SK-N-SH (cell line): ENCODE measurements around the gene LCN2. TPM values are rescaled to one million over a fixed set of nuclear protein-coding genes. Genes with fewer than 3 reads are reported as not detected.

ENCODE experiments used
- CTCF ChIA-PET: fragments of 300-600, 350-600 bp; formaldehyde crosslinking; extraction: SDS; loops from one replicate; lab custom pipeline; 2021; lab: Yijun Ruan, JAX
- POLR2A ChIA-PET: fragments of 350-600 bp; sonication (Branson Sonifier 250); formaldehyde crosslinking; extraction: SDS; loops from one replicate; lab custom pipeline; 2020; ENCODE audit warnings: antibody characterized with exemption, inconsistent platforms; lab: Yijun Ruan, JAX
- DNase-seq: peaks from one replicate; pipeline ENCODE4 v3.0.0; 2012
- H2AFZ ChIP-seq: fragments of 200-600 bp; sonication (generic); 2 replicates; pipeline ENCODE4 v1.8.1; 2016; ENCODE audit warnings: antibody characterized with exemption, mild to moderate bottlenecking, low read depth
- H3F3A ChIP-seq: fragments of 200-600 bp; sonication (generic); replicated peaks from 2 replicates; pipeline ENCODE3; 2016; ENCODE audit warnings: antibody characterized with exemption, mild to moderate bottlenecking; ENCODE audit not compliant: insufficient read depth
- H3K27ac ChIP-seq, 2 experiments: fragments of 200-500 bp in 1 of 2; fragments of 200-600 bp in 1 of 2; sonication (Bioruptor generic) in 1 of 2; sonication (generic), shearing (Covaris generic) in 1 of 2; 2 replicates each; pipeline versions ENCODE4 v1.5.1 to v1.6.1; 2014 to 2016; ENCODE audit warnings: low read depth in 2 of 2, inconsistent platforms in 1 of 2, low read length in 1 of 2, mild to moderate bottlenecking in 1 of 2, mixed read lengths in 1 of 2
- H3K27me3 ChIP-seq: fragments of 200-600 bp; sonication (generic), shearing (Covaris generic); 2 replicates; pipeline ENCODE4 v1.6.1; 2016; ENCODE audit warnings: mixed run types; ENCODE audit not compliant: insufficient read depth
- H3K36me3 ChIP-seq, 2 experiments: fragments of 200-500 bp in 1 of 2; fragments of 200-600 bp in 1 of 2; sonication (Bioruptor generic) in 1 of 2; sonication (generic) in 1 of 2; replicated peaks in 1 of 2; 2 replicates each; pipeline versions ENCODE3 to v1.5.1; 2014 to 2016; ENCODE audit warnings: low read length in 1 of 2, mild to moderate bottlenecking in 1 of 2; ENCODE audit not compliant: insufficient read depth in 2 of 2, control insufficient read depth in 1 of 2
- H3K4me1 ChIP-seq, 2 experiments: fragments of 200-500 bp in 1 of 2; fragments of 200-600 bp in 1 of 2; sonication (Bioruptor generic) in 1 of 2; sonication (generic), shearing (Covaris generic) in 1 of 2; 2 replicates each; pipeline versions ENCODE4 v1.5.1 to v1.6.1; 2014 to 2016; ENCODE audit warnings: low read depth in 1 of 2, low read length in 1 of 2, mixed run types in 1 of 2; ENCODE audit not compliant: insufficient read depth in 2 of 2, control insufficient read depth in 1 of 2
- H3K4me2 ChIP-seq: fragments of 200-600 bp; sonication (generic), shearing (Covaris generic); 2 replicates; pipeline ENCODE4 v1.6.1; 2017; ENCODE audit warnings: mixed run types
- H3K4me3 ChIP-seq, 2 experiments: fragments of 200-500 bp in 1 of 2; fragments of 200-600 bp in 1 of 2; sonication (Bioruptor generic) in 1 of 2; sonication (generic), shearing (Covaris generic) in 1 of 2; 2 replicates each; pipeline versions ENCODE4 v1.5.1 to v1.8.1; 2014 to 2016; ENCODE audit warnings: low read depth in 2 of 2, inconsistent platforms in 1 of 2, low read length in 1 of 2, mild to moderate bottlenecking in 1 of 2, mixed read lengths in 1 of 2, moderate library complexity in 1 of 2
- H3K79me2 ChIP-seq: fragments of 200-600 bp; sonication (generic); 2 replicates; pipeline ENCODE4 v1.8.1; 2017; ENCODE audit warnings: mild to moderate bottlenecking; ENCODE audit not compliant: insufficient read depth
- H3K9ac ChIP-seq: fragments of 200-600 bp; sonication (generic); 2 replicates; pipeline ENCODE4 v1.6.1; 2017; ENCODE audit warnings: mixed run types
- H3K9me2 ChIP-seq: fragments of 200-600 bp; sonication (generic); 2 replicates; pipeline ENCODE4 v1.6.1; 2017; ENCODE audit warnings: mixed run types
- H3K9me3 ChIP-seq: fragments of 200-600 bp; sonication (generic); 2 replicates; pipeline ENCODE4 v1.6.1; 2017; ENCODE audit warnings: mixed run types, mild to moderate bottlenecking, moderate library complexity
- H4K20me1 ChIP-seq: fragments of 200-600 bp; sonication (generic); 2 replicates; pipeline ENCODE4 v1.6.1; 2017; ENCODE audit warnings: mild to moderate bottlenecking, mixed run types; ENCODE audit not compliant: insufficient read depth
- ELF1 ChIP-seq: IDR thresholded peaks from 2 replicates; pipeline ENCODE4 v1.4.0; 2012
- FOSL2 ChIP-seq: IDR thresholded peaks from 2 replicates; pipeline ENCODE4 v1.4.0; 2012; ENCODE audit warnings: low read depth, mild to moderate bottlenecking, moderate library complexity, borderline replicate concordance
- FOXM1 ChIP-seq: IDR thresholded peaks from 2 replicates; pipeline ENCODE4 v1.4.0; 2012; ENCODE audit warnings: low read depth, mild to moderate bottlenecking
- GATA2 ChIP-seq: sonication (generic); formaldehyde crosslinking; IDR thresholded peaks from 2 replicates; pipeline ENCODE4 v1.5.0; 2020; ENCODE audit warnings: mild to moderate bottlenecking, missing genetic modification reagents
- MXI1 ChIP-seq: IDR thresholded peaks from 2 replicates; pipeline ENCODE4 v1.6.1; 2012; ENCODE audit warnings: mild to moderate bottlenecking, low read depth, low read length, improper control_type of control experiment
- NRF1 ChIP-seq: IDR thresholded peaks from 2 replicates; pipeline ENCODE4 v1.6.1; 2012; ENCODE audit warnings: low read depth, mild to moderate bottlenecking, low read length
- POLR2AphosphoS5 ChIP-seq: IDR thresholded peaks from 2 replicates; pipeline ENCODE4 v1.6.1; 2012; ENCODE audit warnings: low read depth, low read length
- RCOR1 ChIP-seq: fragments of 150-350 bp; IDR thresholded peaks from 2 replicates; pipeline ENCODE4 v1.6.1; 2017; ENCODE audit warnings: antibody characterized with exemption, low read length
- REST ChIP-seq: IDR thresholded peaks from 2 replicates; pipeline ENCODE4 v1.6.1; 2012; ENCODE audit warnings: mild to moderate bottlenecking, low read depth, low read length, moderate library complexity
- RFX5 ChIP-seq: IDR thresholded peaks from 2 replicates; pipeline ENCODE4 v1.6.1; 2012; ENCODE audit warnings: mild to moderate bottlenecking, improper control_type of control experiment, low read length
- SIN3A ChIP-seq: IDR thresholded peaks from 2 replicates; pipeline ENCODE4 v1.6.1; 2012; ENCODE audit warnings: low read depth, mild to moderate bottlenecking, low read length, moderate library complexity, borderline replicate concordance
- ZBTB33 ChIP-seq: IDR thresholded peaks from 2 replicates; pipeline ENCODE4 v1.4.0; 2012; ENCODE audit warnings: low read depth, borderline replicate concordance
- WGBS: methylation state at CpG from one replicate; pipeline ENCODE4 v1.1.6; 2017; ENCODE audit warnings: low lambda C conversion rate; 5-methylcytosine and 5-hydroxymethylcytosine counted together
- polyA plus RNA-seq, 3 experiments: library from polyadenylated mRNA; depleted of rRNA; stranded (reverse); fragments of >200 nt; gene quantifications; 2 replicates each; pipeline ENCODE4 v1.2.3, GENCODE V29; 2012
- TF ChIP-seq, protein P1 (sequence below): fragments of 200-600 bp; sonication (generic); IDR thresholded peaks from 2 replicates; pipeline ENCODE4 v1.6.1; 2017; ENCODE audit warnings: antibody characterized with exemption, mild to moderate bottlenecking, moderate library complexity
- TF ChIP-seq, protein P2 (sequence below): IDR thresholded peaks from 2 replicates; pipeline ENCODE4 v1.4.0; 2012; ENCODE audit warnings: low read depth, borderline replicate concordance

Gene LCN2
- polyA plus RNA-seq, 1 of the 3 experiments (the other 2 are of a cell fraction): not detected

DNA sequence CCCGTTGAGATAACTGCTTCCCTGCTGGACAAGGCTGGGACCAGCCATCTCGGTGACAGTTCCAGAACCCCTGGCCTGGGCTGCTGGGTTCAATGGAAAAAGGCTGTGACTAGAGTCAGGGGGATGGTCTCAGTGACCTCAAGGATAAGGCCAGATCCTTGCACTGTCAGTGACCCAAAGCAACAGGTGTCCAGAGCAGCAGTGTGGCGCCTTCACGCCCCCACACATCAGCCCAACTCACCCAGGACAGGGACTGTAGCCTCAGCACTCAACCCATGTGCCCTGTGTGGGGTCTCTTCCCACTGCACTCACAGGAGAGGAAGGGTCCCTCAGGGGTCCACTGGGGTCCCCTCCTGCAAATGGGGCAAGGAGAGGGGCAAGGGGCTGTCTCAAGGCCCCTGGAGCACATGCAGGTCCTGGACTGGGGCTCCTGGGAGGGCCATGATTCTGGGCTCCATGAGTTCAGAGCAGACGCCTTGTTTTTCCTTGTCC, 698 bp upstream of the LCN2 start:
- POLR2A ChIA-PET: no interaction called here
- CTCF ChIA-PET: interaction anchor here (1.0 to 1.1 kb wide), 2 partner anchors 31 to 205 kb away, joined by 3 to 4 read pairs; no protein-coding TSS in a partner anchor
- 82% methylated on average over 2 of the region's 5 CpGs for WGBS

DNA sequence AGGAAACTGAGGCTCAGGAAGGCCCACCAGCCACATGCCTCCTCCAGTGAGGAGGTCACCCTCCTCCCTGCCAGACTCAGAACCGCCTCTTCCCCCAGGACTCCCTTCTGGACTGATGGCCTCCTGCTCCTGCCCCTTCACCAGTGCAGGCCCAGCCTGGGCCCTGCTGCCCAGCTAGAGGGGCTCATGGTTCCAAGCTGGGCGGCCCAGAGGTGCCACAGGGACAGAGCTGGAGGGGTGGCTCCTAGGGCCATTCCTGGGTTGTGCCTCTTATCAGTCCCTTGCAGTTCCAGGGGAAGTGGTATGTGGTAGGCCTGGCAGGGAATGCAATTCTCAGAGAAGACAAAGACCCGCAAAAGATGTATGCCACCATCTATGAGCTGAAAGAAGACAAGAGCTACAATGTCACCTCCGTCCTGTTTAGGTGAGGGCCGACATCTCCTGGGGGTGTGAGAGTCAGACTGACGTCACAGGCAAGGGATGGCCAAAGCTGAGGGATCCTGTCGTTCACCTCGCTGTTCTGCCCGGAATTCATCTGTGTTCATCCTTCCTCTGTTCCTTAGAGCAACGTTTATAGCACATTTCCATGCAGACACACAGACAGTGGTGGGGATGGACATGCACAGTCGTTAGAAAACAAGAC, 819 bp downstream of the LCN2 start:
- Histone ChIP-seq H3K4me2 (no peak overlapping the region), H3F3A (no peaks in the 10 kb centered on the region), H3K79me2 (no peaks in the 10 kb centered on the region), H4K20me1 (no peaks in the 10 kb centered on the region), H3K9me3 (no peaks in the 10 kb centered on the region), H3K9me2 (no peaks in the 10 kb centered on the region), H3K36me3 (no peaks in the 10 kb centered on the region), H2AFZ (no peak overlapping the region), H3K4me3 (no peak overlapping the region), H3K9ac (no peak overlapping the region), H3K27me3 (no peaks in the 10 kb centered on the region), H3K27ac (no peak overlapping the region), H3K4me1 (no peaks in the 10 kb centered on the region; a peak in 1 of 4 replicates)
- WGBS: 80% methylated on average over 11 of the region's 11 CpGs
- ChIA-PET CTCF (interaction anchor here (1.0 to 4.4 kb wide), 2 partner anchors 33 to 41 kb away, joined by 3 to 20 read pairs; partner anchors contain the start of gene CIZ1), POLR2A (no interaction called here)
- no peak for DNase-seq
- TF ChIP-seq, protein P1, sequence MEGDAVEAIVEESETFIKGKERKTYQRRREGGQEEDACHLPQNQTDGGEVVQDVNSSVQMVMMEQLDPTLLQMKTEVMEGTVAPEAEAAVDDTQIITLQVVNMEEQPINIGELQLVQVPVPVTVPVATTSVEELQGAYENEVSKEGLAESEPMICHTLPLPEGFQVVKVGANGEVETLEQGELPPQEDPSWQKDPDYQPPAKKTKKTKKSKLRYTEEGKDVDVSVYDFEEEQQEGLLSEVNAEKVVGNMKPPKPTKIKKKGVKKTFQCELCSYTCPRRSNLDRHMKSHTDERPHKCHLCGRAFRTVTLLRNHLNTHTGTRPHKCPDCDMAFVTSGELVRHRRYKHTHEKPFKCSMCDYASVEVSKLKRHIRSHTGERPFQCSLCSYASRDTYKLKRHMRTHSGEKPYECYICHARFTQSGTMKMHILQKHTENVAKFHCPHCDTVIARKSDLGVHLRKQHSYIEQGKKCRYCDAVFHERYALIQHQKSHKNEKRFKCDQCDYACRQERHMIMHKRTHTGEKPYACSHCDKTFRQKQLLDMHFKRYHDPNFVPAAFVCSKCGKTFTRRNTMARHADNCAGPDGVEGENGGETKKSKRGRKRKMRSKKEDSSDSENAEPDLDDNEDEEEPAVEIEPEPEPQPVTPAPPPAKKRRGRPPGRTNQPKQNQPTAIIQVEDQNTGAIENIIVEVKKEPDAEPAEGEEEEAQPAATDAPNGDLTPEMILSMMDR: no peak
- TF ChIP-seq REST (no peak), POLR2AphosphoS5 (no peak), ZBTB33 (no peak), MXI1 (no peak)

More for the DNA sequence above, 698 bp upstream of the LCN2 start:
- Histone ChIP-seq H2AFZ (no peak overlapping the region), H3K4me3 (no peak overlapping the region), H3K4me2 (no peak overlapping the region), H3K36me3 (no peaks in the 10 kb centered on the region), H3K4me1 (no peaks in the 10 kb centered on the region; a peak in 1 of 4 replicates)
- TF ChIP-seq NRF1 (no peak), RCOR1 (no peak), ELF1 (no peak), SIN3A (no peak), RFX5 (no peak), FOXM1 (no peak), GATA2 (CRISPR knock-in tag) (no peak), FOSL2 (no peak)
- TF ChIP-seq, protein P2, sequence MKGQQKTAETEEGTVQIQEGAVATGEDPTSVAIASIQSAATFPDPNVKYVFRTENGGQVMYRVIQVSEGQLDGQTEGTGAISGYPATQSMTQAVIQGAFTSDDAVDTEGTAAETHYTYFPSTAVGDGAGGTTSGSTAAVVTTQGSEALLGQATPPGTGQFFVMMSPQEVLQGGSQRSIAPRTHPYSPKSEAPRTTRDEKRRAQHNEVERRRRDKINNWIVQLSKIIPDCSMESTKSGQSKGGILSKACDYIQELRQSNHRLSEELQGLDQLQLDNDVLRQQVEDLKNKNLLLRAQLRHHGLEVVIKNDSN: no peak
- TF ChIP-seq, all 33 proteins: peak for 0
- no peak overlapping the region for H3K27ac ChIP-seq
- no peaks in the 10 kb centered on the region for H3K27me3 ChIP-seq
- no peaks in the 10 kb centered on the region for H3K9me2 ChIP-seq
- H3F3A ChIP-seq: no peaks in the 10 kb centered on the region
- no peaks in the 10 kb centered on the region for H3K9me3 ChIP-seq
- H3K9ac ChIP-seq: no peak overlapping the region
- H4K20me1 ChIP-seq: no peaks in the 10 kb centered on the region
- H3K79me2 ChIP-seq: no peaks in the 10 kb centered on the region
- DNase-seq: no peak
